ENCODE measurements around the gene COMMD3. TPM values are rescaled to one million over a fixed set of nuclear protein-coding genes. Genes with fewer than 3 reads are reported as not detected.

Gene COMMD3
- total and polyA plus RNA-seq, 2 donors (not counting 3 experiments of a cell fraction or from before 2014, with no cell fraction given): 22.5 to 48.9 TPM

DNA sequence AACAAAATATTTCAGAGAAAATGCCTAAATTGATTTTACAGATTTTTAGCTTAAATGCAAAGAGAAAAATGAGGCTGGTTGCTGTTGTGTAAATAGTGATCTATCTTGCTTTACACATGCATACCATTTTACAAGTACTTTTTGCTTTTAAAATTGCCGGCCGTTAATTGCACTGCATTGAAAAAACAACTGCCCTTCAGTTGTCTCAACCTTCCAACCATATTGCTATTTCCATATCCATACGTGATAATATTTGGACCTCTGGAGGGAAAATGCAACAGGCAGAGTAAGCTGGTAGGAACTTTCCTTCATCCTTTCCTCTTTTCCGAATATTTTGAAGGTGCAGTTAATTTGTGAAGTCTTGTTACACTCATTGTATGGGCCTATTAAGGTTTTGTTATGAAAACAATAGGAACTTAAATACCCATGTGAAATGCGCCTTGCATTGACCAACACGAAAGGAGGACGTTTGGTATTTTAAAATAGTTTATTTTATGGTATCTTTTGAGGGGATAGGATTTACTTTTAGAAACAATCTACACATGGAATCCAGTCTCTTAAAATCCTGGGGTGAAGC lies 16.0 kb downstream of the COMMD3 start:
- ChIA-PET POLR2A (no interaction called here), CTCF (interaction anchor here (0.8 to 1.4 kb wide), 2 partner anchors 102 to 385 kb away, joined by 3 read pairs; no protein-coding TSS in a partner anchor)
- no peaks in the 10 kb centered on the region for H3K9me3 ChIP-seq (replicated peaks; ENCODE audit: control insufficient read depth, insufficient read depth, low read length)
- H3K4me2 ChIP-seq (ENCODE audit: insufficient read depth, low read length): no peak overlapping the region
- no TSS peak for BruUV-seq (replicated peaks)
- peaks cover 3 to 6% of the 10 kb centered on the region in 2 experiments for H3K36me3 ChIP-seq (ENCODE audit: control insufficient read depth in 2 of 2, extremely low read depth in 1 of 2, insufficient read depth in 2 of 2, low read length in 2 of 2)
- H4K20me1 ChIP-seq (replicated peaks; ENCODE audit: control insufficient read depth, extremely low read depth, insufficient read depth, low read length): no peaks in the 10 kb centered on the region
- dilution Hi-C loops (cut with MboI; ENCODE audit: extremely low pct_ligation_motif_present, low sequenced_read_pairs) (no loop called here), intact Hi-C loops (cut with micrococcal nuclease) (no loop called here)
- peaks cover 11% of the 10 kb centered on the region for H3K4me1 ChIP-seq (ENCODE audit: control insufficient read depth, extremely low read depth, insufficient read depth, low read length)
- DNase-seq (ENCODE audit: low read depth, low spot score): no peak
- no peaks in the 10 kb centered on the region for H3K79me2 ChIP-seq (ENCODE audit: control insufficient read depth, insufficient read depth, low read length)
- H3K9me1 ChIP-seq (replicated peaks; ENCODE audit: control insufficient read depth, extremely low read depth, insufficient read depth, low read length): no peaks in the 10 kb centered on the region
- H3K4me3 ChIP-seq (replicated peaks in 1 of 3; ENCODE audit: insufficient read depth in 1 of 3, low read depth in 1 of 3, low read length in 3 of 3): no peak overlapping the region
- no peak for FAIRE-seq
- no peak overlapping the region for H3K9ac ChIP-seq (replicated peaks; ENCODE audit: extremely low read depth, insufficient read depth, low read length)
- no peak overlapping the region for H3K27ac ChIP-seq (ENCODE audit: insufficient read depth, low read depth, low read length)
- peaks cover 31 to 40% of the 10 kb centered on the region in 2 experiments for H3K27me3 ChIP-seq (ENCODE audit: control insufficient read depth in 2 of 2, insufficient read depth in 2 of 2, low read length in 2 of 2)
- no peak overlapping the region for H2AFZ ChIP-seq (ENCODE audit: low read depth, low read length)
- TF ChIP-seq, protein P1, sequence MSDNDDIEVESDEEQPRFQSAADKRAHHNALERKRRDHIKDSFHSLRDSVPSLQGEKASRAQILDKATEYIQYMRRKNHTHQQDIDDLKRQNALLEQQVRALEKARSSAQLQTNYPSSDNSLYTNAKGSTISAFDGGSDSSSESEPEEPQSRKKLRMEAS (IDR thresholded peaks at IDR 0.05; ENCODE audit: insufficient read depth, insufficient read length): no peak
- TF ChIP-seq POLR2AphosphoS5 (IDR thresholded peaks at IDR 0.05; ENCODE audit: insufficient read depth, low read depth, low read length) (no peak), FOS (IDR thresholded peaks at IDR 0.05; ENCODE audit: borderline replicate concordance, insufficient read depth, low read length) (no peak), GATA2 (IDR thresholded peaks at IDR 0.05; ENCODE audit: insufficient read depth, insufficient read length, low read depth, low read length) (no peak), POLR2A (IDR thresholded peaks at IDR 0.05; ENCODE audit: low read depth, low read length) (no peak)

DNA sequence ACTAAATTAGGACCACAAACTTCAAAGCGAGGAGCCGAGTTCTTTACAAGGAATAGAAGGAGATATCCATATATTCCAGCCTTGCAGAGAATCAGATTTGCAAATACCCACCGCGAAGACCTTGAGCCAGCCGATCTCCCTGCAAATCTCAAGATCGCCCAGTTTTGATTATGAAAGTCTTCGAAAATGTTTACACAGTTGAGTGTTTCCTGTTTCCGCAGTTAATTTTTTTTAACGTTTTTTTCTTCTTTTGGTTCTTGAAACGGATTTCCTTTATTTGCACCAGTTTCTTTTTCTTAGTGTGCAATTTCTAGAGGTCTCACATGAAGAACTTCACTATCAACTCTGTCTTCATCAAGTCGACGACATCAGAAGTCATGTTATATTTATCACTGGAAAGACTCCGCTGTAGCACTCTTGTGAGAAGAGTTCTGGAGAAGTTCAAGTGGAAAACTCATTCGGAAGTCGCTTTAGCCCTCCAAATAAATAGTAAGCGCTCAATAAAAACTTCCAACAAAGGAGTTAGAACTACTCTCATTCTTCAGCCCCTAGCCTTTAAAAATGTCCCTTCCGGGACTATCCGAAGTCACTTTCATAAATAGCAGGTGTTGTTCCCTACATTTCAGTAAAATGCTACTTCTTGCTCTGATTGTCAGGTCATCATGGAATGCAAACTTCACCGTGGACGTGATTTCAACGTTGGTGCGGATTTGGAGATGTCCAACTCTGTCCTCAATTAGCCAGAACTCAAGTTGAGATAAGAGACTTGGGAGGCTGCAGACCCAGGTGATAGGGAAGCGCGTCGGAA lies 17.2 kb downstream of the COMMD3 start:
- TF ChIP-seq POLR2A (IDR thresholded peaks at IDR 0.05; ENCODE audit: low read depth, low read length) (no peak), POLR2AphosphoS5 (IDR thresholded peaks at IDR 0.05; ENCODE audit: insufficient read depth, low read depth, low read length) (no peak), FOS (IDR thresholded peaks at IDR 0.05; ENCODE audit: borderline replicate concordance, insufficient read depth, low read length) (no peak), JUN (IDR thresholded peaks at IDR 0.05; ENCODE audit: borderline replicate concordance, insufficient read depth, insufficient read length, low read depth) (no peak), EZH2 (IDR thresholded peaks at IDR 0.05; ENCODE audit: borderline replicate concordance, low read depth, low read length, severe bottlenecking) (no peak), MYC (IDR thresholded peaks at IDR 0.05; ENCODE audit: low read depth, low read length) (no peak), GATA2 (IDR thresholded peaks at IDR 0.05; ENCODE audit: insufficient read depth, insufficient read length, low read depth, low read length) (no peak)
- TF ChIP-seq, protein P1 (IDR thresholded peaks at IDR 0.05; ENCODE audit: insufficient read depth, insufficient read length): no peak
- TF ChIP-seq, protein P2, sequence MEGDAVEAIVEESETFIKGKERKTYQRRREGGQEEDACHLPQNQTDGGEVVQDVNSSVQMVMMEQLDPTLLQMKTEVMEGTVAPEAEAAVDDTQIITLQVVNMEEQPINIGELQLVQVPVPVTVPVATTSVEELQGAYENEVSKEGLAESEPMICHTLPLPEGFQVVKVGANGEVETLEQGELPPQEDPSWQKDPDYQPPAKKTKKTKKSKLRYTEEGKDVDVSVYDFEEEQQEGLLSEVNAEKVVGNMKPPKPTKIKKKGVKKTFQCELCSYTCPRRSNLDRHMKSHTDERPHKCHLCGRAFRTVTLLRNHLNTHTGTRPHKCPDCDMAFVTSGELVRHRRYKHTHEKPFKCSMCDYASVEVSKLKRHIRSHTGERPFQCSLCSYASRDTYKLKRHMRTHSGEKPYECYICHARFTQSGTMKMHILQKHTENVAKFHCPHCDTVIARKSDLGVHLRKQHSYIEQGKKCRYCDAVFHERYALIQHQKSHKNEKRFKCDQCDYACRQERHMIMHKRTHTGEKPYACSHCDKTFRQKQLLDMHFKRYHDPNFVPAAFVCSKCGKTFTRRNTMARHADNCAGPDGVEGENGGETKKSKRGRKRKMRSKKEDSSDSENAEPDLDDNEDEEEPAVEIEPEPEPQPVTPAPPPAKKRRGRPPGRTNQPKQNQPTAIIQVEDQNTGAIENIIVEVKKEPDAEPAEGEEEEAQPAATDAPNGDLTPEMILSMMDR (IDR thresholded peaks at IDR 0.05; ENCODE audit: extremely low read depth in 1 of 2, insufficient read depth in 1 of 2, low read depth in 1 of 2, low read length in 2 of 2): no peak
- no peaks in the 10 kb centered on the region for H3K79me2 ChIP-seq (ENCODE audit: control insufficient read depth, insufficient read depth, low read length)
- no TSS peak for BruUV-seq (replicated peaks)

More for the DNA sequence above, 17.2 kb downstream of the COMMD3 start:
- no peaks in the 10 kb centered on the region for H3K9me3 ChIP-seq (replicated peaks; ENCODE audit: control insufficient read depth, insufficient read depth, low read length)
- POLR2A ChIA-PET: no interaction called here
- H3K27ac ChIP-seq (ENCODE audit: insufficient read depth, low read depth, low read length): no peak overlapping the region
- no peak overlapping the region for H3K4me2 ChIP-seq (ENCODE audit: insufficient read depth, low read length)
- no peak overlapping the region for H3K4me3 ChIP-seq (replicated peaks in 1 of 3; ENCODE audit: insufficient read depth in 1 of 3, low read depth in 1 of 3, low read length in 3 of 3)
- DNase-seq (ENCODE audit: low read depth, low spot score) (no peak), FAIRE-seq (no peak)
- H3K9me1 ChIP-seq (replicated peaks; ENCODE audit: control insufficient read depth, extremely low read depth, insufficient read depth, low read length): no peaks in the 10 kb centered on the region
- H4K20me1 ChIP-seq (replicated peaks; ENCODE audit: control insufficient read depth, extremely low read depth, insufficient read depth, low read length): no peaks in the 10 kb centered on the region
- intact Hi-C loops (cut with micrococcal nuclease): no loop called here
- peaks cover 11% of the 10 kb centered on the region for H3K4me1 ChIP-seq (ENCODE audit: control insufficient read depth, extremely low read depth, insufficient read depth, low read length)
- peaks cover 3 to 6% of the 10 kb centered on the region in 2 experiments for H3K36me3 ChIP-seq (ENCODE audit: control insufficient read depth in 2 of 2, extremely low read depth in 1 of 2, insufficient read depth in 2 of 2, low read length in 2 of 2)
- H3K9ac ChIP-seq (replicated peaks; ENCODE audit: extremely low read depth, insufficient read depth, low read length): no peak overlapping the region
- peaks cover 42 to 51% of the 10 kb centered on the region in 2 experiments for H3K27me3 ChIP-seq (ENCODE audit: control insufficient read depth in 2 of 2, insufficient read depth in 2 of 2, low read length in 2 of 2)
- dilution Hi-C loops (cut with MboI; ENCODE audit: extremely low pct_ligation_motif_present, low sequenced_read_pairs): no loop called here
- CTCF ChIA-PET: interaction anchor here (0.8 kb wide), 1 partner anchor 386 kb away, joined by 3 read pairs; no protein-coding TSS in a partner anchor
- H2AFZ ChIP-seq (ENCODE audit: low read depth, low read length): no peak overlapping the region

Data from endothelial cell of umbilical vein (primary cell).